NCI-H128 (cell line): ENCODE data around the gene STMN3.

Source experiments
- DNase-seq: peaks from one replicate; lab custom pipeline; 2025; ENCODE audit not compliant: unreplicated experiment; lab: John Stamatoyannopoulos, UW

The STMN3 gene

GRCh38 chr20:63653041-63653973 is at the start of gene STMN3:
Gene STMN3, minus strand, starts transcription at chr20:63653424. Its CDS starts 79 bp downstream, at chr20:63653345.
- DNase-seq: peak; percentile 71

GRCh38 chr20:63702036-63702665 is 48.9 kb upstream of the STMN3 start:
- no peak for DNase-seq

DNA sequence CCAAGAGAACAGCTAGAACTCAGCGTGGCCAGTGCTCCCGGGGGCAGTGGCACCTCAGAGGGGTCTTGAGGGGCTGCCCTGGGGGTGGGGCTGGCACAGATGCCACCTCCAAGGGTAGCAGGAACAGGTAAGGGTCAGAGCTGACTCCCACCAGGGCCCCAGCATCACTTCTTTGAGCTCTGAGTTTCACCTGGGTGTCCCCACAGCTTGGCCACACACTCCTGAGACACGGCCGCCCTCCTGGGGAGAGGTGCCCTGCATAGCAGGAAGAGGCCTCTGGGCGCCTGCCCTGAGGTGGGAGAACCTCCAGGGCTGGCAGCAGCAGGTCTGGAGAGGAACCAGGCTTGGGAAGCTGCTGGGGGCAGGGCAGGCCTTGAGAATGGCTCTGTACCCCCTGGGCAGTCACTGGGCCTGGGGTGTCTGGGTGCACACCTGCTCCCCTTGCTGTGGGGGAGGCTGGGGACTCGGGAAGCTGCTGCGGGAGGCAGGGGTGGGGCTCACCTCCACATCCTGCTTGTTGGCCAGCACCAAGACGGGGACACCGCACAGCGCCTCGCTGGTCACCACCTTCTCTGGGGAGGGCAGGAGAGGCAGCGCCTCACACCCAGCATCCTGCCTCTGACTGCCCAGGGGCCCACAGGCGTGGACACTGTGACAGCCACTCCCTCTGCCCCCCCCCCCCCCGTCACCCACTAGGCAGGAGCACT is 48.3 kb upstream of the STMN3 start:
- DNase-seq: no peak

DNA sequence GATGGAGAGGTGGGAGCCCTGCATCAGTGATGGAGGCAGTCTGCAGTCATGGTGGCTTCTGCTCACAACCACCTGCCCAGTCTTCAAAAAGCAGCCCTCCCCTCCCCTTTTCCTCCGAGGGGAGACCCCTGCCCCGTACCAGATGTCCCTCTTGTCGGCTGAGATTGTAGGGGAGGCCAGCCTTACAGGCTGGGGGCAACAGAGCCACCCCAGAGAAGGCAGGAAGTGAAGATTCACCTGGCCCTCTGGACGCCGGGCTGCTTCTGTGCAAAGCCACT is 47.8 kb upstream of the STMN3 start:
- no peak for DNase-seq

DNA sequence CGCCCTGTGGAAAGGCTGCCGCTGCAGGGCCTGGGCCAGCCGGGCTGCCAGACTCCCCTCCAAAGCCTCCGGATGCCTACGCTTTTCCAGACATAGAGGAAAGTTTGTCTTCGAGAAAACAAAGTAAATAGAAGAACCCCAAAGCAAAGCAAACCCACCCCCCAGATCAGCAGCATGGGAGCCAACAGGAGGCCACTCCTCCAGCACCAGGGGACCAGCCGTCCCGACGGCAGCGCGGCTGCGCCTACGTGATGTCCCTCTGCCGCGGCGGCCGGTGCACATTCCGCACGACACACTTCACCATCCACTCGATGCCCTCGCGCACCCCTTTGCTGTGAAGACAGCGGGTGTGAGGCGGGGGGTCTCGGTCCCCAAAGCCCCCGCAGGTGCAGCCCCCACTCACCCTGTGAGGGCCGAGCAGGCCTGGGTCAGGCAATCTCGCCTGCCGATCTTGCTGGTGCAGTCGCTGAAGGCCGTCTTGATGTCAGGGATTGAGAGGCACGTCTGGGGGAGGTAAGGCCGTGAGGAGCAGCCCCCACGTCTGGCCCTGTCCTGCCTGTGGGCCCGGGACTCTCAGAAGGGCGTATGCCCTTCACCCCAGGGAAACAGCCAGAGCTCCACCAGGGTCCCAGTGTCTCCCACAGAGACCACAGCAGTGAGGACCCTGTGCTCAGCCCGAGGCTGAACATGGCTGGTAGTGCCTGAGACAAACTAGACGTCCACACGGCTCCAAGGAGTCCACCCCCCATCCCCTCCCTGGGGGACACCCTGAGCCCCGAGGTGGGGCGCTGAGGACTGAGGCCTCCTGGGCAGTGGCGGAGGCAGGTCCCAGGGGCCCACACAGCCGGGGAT is 47.2 kb upstream of the STMN3 start:
- DNase-seq: no peak

DNA sequence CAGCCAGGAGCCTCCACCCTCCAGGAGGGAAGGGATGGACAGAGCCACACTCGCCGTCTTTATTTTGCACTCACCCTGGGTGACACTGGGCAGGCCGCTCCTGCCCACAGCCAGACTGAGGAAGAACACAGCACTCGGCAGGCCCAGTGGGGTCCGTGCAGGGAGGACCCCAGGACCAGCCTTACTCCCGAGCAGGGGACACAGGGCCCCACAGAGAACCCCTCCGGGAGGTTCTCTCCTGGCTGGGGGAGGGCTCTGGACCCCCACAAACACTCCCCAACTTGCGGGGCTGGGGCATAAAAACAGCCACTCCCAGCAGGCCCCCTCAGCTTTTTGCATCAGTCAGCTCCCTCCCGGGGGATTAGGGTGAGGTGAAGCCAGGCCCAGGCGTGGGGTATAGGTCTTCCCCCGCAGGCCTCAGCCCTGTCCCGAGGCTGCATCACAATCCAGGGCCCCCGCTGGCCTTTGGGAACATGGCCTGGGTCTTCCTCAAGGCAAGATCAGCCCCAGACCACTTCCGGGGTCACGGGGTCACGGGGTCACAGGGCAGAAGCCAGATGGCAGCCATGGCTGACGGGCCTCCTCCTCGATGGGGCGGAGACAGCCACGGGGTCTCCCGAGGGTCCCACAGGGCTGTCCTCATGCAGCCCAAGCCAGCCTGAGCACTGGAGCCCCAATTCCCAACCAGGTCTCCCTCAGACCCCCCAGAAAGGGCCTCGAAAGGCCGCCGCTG is 46.4 kb upstream of the STMN3 start:
- DNase-seq: no peak

DNA sequence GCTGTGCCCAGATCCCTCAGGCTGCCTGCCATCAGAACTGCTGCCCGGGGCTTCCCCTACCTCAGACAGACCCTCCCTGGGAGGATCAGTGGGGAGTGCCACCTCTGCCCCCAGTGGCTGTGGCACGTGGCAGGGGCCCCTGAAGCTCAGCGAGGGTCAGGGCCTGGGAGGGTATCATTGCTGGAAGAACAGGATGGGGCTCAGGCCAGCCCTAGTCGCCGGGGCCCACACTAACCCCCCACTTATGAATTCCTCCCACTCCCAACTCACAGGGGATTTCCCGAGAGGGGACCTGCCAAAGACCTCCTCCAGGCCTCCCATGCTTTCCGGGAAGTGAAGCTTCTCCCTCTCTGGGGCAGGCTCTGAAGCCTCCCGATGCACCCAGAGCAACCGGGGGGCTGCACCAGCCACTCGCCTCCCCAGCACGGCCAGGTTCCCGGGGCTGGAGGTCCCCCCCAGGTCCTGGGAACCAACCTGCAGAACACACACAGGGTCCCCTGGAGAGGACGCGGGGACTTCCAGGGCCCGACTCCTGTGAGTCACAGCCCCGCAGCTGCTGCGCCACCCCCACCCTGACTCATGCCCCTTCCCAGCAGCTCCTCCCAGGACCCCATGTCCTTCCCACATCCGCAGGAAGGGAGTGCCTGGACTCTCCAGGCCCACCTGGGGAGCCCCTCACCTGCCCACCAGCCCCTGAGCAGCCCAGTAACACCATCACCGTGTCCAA is 45.7 kb upstream of the STMN3 start:
- no peak for DNase-seq

DNA sequence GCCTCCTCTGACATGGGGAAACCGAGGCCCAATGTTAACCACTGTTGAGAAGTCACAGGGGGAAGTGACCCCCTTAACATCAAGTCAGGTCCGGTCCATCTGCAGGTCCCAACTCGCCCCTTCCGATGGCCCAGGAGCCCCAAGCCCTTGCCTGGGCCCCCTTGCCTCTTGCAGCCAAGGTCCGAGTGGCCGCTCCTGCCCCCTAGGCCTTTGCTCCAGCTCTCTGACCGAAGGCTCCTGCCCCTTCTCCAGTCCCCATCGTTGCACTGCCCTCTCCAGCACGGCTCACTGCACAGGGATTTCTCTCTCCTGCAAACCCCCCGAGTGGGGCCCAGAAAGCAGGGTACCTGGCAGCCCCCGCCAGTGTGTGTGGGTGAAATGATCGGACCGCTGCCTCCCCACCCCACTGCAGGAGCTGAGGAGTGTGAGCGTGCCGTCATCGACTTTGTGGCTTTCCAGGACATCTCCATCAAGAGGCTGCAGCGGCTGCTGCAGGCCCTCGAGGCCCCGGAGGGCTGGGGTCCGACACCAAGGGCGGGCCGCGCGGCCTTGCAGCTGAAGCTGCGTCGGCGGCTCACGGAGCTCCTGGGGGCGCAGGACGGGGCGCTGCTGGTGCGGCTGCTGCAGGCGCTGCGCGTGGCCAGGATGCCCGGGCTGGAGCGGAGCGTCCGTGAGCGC is 44.8 kb upstream of the STMN3 start:
- no peak for DNase-seq

DNA sequence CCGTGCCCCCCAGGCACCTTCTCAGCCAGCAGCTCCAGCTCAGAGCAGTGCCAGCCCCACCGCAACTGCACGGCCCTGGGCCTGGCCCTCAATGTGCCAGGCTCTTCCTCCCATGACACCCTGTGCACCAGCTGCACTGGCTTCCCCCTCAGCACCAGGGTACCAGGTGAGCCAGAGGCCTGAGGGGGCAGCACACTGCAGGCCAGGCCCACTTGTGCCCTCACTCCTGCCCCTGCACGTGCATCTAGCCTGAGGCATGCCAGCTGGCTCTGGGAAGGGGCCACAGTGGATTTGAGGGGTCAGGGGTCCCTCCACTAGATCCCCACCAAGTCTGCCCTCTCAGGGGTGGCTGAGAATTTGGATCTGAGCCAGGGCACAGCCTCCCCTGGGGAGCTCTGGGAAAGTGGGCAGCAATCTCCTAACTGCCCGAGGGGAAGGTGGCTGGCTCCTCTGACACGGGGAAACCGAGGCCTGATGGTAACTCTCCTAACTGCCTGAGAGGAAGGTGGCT is 44.2 kb upstream of the STMN3 start:
- no peak for DNase-seq

DNA sequence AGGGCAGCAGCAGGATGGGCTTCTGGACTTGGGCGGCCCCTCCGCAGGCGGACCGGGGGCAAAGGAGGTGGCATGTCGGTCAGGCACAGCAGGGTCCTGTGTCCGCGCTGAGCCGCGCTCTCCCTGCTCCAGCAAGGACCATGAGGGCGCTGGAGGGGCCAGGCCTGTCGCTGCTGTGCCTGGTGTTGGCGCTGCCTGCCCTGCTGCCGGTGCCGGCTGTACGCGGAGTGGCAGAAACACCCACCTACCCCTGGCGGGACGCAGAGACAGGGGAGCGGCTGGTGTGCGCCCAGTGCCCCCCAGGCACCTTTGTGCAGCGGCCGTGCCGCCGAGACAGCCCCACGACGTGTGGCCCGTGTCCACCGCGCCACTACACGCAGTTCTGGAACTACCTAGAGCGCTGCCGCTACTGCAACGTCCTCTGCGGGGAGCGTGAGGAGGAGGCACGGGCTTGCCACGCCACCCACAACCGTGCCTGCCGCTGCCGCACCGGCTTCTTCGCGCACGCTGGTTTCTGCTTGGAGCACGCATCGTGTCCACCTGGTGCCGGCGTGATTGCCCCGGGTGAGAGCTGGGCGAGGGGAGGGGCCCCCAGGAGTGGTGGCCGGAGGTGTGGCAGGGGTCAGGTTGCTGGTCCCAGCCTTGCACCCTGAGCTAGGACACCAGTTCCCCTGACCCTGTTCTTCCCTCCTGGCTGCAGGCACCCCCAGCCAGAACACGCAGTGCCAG is 43.6 kb upstream of the STMN3 start, which contains the start of gene TNFRSF6B:
Gene TNFRSF6B (plus strand): TSS at position 25 of the 729 bp plus-strand sequence. CDS start 116 bp downstream, at position 141.
- DNase-seq: no peak

DNA sequence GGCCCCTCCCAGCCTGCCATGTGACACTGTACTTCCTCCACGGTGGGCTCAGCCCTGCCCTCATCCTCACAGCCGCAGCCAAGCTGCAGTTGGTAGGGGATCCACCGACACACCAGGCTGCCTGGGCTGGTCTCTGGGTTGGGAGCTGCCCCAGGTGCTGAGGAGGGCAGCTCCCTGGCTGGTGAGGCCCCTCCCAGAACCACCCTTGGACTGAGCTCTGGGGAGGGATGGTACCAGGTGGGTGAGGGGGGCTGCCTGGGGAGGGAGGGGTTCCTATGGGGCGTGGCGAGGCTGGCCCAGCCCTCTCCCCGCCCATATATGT is 43.0 kb upstream of the STMN3 start:
- no peak for DNase-seq

DNA sequence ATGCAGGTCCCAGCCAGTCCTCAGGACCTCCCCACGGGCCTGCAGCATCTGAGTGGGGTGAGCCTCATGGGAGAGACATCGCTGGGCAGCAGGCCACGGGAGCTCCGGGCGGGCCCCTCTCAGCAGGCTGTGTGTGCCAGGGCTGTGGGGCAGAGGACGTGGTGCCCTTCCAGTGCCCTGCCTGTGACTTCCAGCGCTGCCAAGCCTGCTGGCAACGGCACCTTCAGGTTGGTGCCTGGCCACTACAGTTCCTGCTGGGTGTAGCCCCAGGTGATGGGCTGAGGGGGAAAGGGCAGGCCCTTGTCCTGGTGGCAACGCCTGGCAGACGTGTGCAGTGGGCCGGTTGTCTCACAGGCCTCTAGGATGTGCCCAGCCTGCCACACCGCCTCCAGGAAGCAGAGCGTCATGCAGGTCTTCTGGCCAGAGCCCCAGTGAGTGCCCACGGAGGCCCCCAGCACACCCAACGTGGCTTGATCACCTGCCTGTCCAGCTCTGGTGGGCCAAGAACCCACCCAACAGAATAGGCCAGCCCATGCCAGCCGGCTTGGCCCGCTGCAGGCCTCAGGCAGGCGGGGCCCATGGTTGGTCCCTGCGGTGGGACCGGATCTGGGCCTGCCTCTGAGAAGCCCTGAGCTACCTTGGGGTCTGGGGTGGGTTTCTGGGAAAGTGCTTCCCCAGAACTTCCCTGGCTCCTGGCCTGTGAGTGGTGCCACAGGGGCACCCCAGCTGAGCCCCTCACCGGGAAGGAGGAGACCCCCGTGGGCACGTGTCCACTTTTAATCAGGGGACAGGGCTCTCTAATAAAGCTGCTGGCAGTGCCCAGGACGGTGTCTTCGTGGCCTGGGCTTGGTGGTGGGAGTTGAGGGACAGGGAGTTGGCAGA is 42.4 kb upstream of the STMN3 start:
- no peak for DNase-seq

DNA sequence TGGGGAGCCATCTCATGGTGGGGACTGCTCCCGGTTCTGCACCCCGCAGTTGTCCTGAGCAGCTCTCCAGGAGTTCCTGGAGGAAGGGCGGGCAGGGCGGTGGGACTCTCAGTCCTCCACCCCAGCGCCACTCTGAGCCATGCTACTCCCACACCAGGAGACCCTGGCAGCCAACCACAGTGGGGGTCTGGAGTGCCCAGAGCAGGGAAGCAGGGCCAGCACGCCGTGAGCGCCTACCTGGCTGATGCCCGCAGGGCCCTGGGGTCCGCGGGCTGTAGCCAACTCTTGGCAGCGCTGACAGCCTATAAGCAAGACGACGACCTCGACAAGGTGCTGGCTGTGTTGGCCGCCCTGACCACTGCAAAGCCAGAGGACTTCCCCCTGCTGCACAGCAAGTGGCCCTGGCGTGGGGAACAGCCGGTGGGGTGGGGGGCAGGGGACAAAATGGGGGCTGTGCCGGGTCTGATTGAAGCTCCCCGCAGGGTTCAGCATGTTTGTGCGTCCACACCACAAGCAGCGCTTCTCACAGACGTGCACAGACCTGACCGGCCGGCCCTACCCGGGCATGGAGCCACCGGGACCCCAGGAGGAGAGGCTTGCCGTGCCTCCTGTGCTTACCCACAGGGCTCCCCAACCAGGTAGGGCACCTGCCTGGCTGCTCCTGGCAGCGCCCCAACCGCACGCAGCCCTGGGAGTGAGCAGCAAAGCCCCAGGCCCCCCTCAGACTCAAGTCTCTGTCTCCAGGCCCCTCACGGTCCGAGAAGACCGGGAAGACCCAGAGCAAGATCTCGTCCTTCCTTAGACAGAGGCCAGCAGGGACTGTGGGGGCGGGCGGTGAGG is 41.6 kb upstream of the STMN3 start:
- DNase-seq: no peak

GRCh38 chr20:63693733-63694583 is 40.7 kb upstream of the STMN3 start:
- DNase-seq: no peak

DNA sequence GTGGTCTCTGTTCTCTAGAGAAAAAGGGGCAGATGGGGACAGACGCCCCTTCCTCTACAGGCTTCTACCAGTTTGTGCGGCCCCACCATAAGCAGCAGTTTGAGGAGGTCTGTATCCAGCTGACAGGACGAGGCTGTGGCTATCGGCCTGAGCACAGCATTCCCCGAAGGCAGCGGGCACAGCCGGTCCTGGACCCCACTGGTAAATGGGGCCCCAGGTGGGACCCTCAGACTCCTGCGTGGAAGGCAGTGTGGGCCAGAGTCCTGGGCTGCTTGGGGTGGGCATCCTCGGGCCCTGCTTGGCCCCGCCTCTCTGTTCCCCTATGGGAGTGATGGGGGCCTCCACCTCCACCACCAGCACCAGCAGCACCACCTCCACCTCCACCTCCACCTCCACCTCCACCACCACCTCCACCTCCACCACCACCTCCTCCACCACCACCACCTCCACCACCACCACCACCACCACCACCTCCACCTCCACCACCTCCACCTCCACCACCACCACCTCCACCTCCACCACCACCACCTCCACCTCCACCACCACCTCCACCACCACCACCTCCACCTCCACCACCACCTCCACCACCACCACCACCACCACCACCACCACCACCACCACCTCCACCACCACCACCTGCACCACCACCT is 40.0 kb upstream of the STMN3 start:
- no peak for DNase-seq
